Activated CD4-positive, alpha-beta T cell treated with anti-CD3 and anti-CD28 coated beads, Interleukin-2, amount 10 ng/mL, durations not matched to agents 24 days and 14 days (primary cell): Measurements from ENCODE around the gene STARD7. TPM values are rescaled to one million over a fixed set of nuclear protein-coding genes. Genes with fewer than 3 reads are reported as not detected.
"Not testable (repeated sequence)": the region's sequence is repeated elsewhere in the genome, so short reads cannot be mapped to it uniquely, and the experiment has no call there.

Experiments used
- DNase-seq: peaks from one replicate; pipeline ENCODE4 v3.0.0; 2022
- H3K27ac Mint-ChIP-seq: one replicate; pipeline ENCODE4 v1.8.0; 2022; ENCODE audit warnings: mild to moderate bottlenecking, mixed read lengths
- H3K27me3 Mint-ChIP-seq: one replicate; pipeline ENCODE4 v1.8.0; 2022; ENCODE audit warnings: mixed read lengths
- H3K36me3 Mint-ChIP-seq: one replicate; pipeline ENCODE4 v1.8.0; 2022; ENCODE audit warnings: low read depth, mild to moderate bottlenecking, mixed read lengths
- H3K4me1 Mint-ChIP-seq: one replicate; pipeline ENCODE4 v1.8.0; 2021; ENCODE audit warnings: mixed read lengths
- H3K4me3 Mint-ChIP-seq: one replicate; pipeline ENCODE4 v1.8.0; 2022; ENCODE audit warnings: mild to moderate bottlenecking, moderate library complexity, mixed read lengths
- H3K9me3 Mint-ChIP-seq: one replicate; pipeline ENCODE4 v1.8.0; 2021; ENCODE audit warnings: mixed read lengths
- intact Hi-C: fragments of 100-400 bp; cut with micrococcal nuclease; formaldehyde crosslinking; loops from one replicate; pipeline ENCODE4 v1.15.1; 2023
- total RNA-seq: library from RNA; stranded (reverse); gene quantifications from 2 replicates; pipeline ENCODE4 v1.2.3, GENCODE V29; 2022

Gene STARD7
- total RNA-seq, 1 donor from 2014 or later, result 212 TPM

- no peaks in the 10 kb centered on the region for H3K9me3 Mint-ChIP-seq
- peaks cover 23% of the 10 kb centered on the region for H3K4me1 Mint-ChIP-seq
- no peaks in the 10 kb centered on the region for H3K36me3 Mint-ChIP-seq
- no peak overlapping the region for H3K27ac Mint-ChIP-seq
- H3K27me3 Mint-ChIP-seq, result peaks cover 3% of the 10 kb centered on the region
- DNase-seq, result no peak
- intact Hi-C loops, result loop anchor here (10.0 kb wide), 1 partner anchor 151 kb away; no protein-coding TSS in a partner anchor
- no peak overlapping the region for H3K4me3 Mint-ChIP-seq
Measured at GRCh38 chr2:96175951-96176350, 32.7 kb downstream of the STARD7 start.

GRCh38 chr2:96174251-96175144, 34.1 kb downstream of the STARD7 start:
- no peaks in the 10 kb centered on the region for H3K9me3 Mint-ChIP-seq
- peak; percentile 95 for DNase-seq
- H3K27ac Mint-ChIP-seq, result peak overlapping the region; percentile 54
- peak overlapping the region; percentile 43 for H3K4me3 Mint-ChIP-seq
- no peaks in the 10 kb centered on the region for H3K36me3 Mint-ChIP-seq
- H3K4me1 Mint-ChIP-seq, result peaks cover 20% of the 10 kb centered on the region
- peaks cover 3% of the 10 kb centered on the region for H3K27me3 Mint-ChIP-seq
- intact Hi-C loops, result loop anchor here (1.0 to 10.0 kb wide), 4 partner anchors 17 to 182 kb away; partner anchors contain the start of genes ANKRD36C and ASTL

- Mint-ChIP-seq H3K27me3 (peaks cover 3% of the 10 kb centered on the region), H3K36me3 (peaks cover 2% of the 10 kb centered on the region), H3K9me3 (peaks cover 4% of the 10 kb centered on the region), H3K4me1 (peaks cover 35% of the 10 kb centered on the region), H3K27ac (no peak overlapping the region), H3K4me3 (no peak overlapping the region)
- DNase-seq, result no peak
- intact Hi-C loops, result loop anchor here (5.0 to 10.0 kb wide), 2 partner anchors 147 to 180 kb away; partner anchors contain the start of gene ANKRD36C
Measured at GRCh38 chr2:96171831-96172230, 36.8 kb downstream of the STARD7 start.

- H3K4me3 Mint-ChIP-seq, result no peak overlapping the region
- peaks cover 34% of the 10 kb centered on the region for H3K4me1 Mint-ChIP-seq
- no peaks in the 10 kb centered on the region for H3K27me3 Mint-ChIP-seq
- peaks cover 2% of the 10 kb centered on the region for H3K36me3 Mint-ChIP-seq
- intact Hi-C loops, result loop anchor here (5.0 to 10.0 kb wide), 2 partner anchors 146 to 178 kb away; partner anchors contain the start of gene ANKRD36C
- no peak for DNase-seq
- H3K27ac Mint-ChIP-seq, result no peak overlapping the region
- H3K9me3 Mint-ChIP-seq, result peaks cover 4% of the 10 kb centered on the region
Measured at GRCh38 chr2:96170626-96171025, 38.0 kb downstream of the STARD7 start.

- H3K27ac Mint-ChIP-seq, result no peak overlapping the region
- H3K9me3 Mint-ChIP-seq, result peaks cover 4% of the 10 kb centered on the region
- intact Hi-C loops, result loop anchor here (5.0 to 10.0 kb wide), 2 partner anchors 145 to 178 kb away; partner anchors contain the start of gene ANKRD36C
- H3K27me3 Mint-ChIP-seq, result no peaks in the 10 kb centered on the region
- no peak overlapping the region for H3K4me3 Mint-ChIP-seq
- peaks cover 2% of the 10 kb centered on the region for H3K36me3 Mint-ChIP-seq
- H3K4me1 Mint-ChIP-seq, result peaks cover 36% of the 10 kb centered on the region
- no peak for DNase-seq
Measured at GRCh38 chr2:96169868-96170507, 38.6 kb downstream of the STARD7 start.

GRCh38 chr2:96167407-96168013, 41.1 kb downstream of the STARD7 start:
- Mint-ChIP-seq H3K4me1 (peaks cover 44% of the 10 kb centered on the region), H3K27ac (peak overlapping the region; percentile 13), H3K36me3 (peaks cover 7% of the 10 kb centered on the region), H3K9me3 (peaks cover 4% of the 10 kb centered on the region), H3K4me3 (peak overlapping the region; percentile 9), H3K27me3 (no peaks in the 10 kb centered on the region)
- no peak for DNase-seq
- intact Hi-C loops, result no loop called here

- H3K4me1 Mint-ChIP-seq, result peaks cover 52% of the 10 kb centered on the region
- H3K27ac Mint-ChIP-seq, result peak overlapping the region; percentile 99
Measured at GRCh38 chr2:96164459-96165184, 44.0 kb downstream of the STARD7 start.

GRCh38 chr2:96163768-96164429, 44.7 kb downstream of the STARD7 start:
- Mint-ChIP-seq H3K27ac (peak overlapping the region; percentile 99), H3K9me3 (peaks cover 3% of the 10 kb centered on the region), H3K4me3 (peak overlapping the region; percentile 86), H3K36me3 (peaks cover 8% of the 10 kb centered on the region), H3K27me3 (no peaks in the 10 kb centered on the region), H3K4me1 (peaks cover 56% of the 10 kb centered on the region)
- intact Hi-C loops, result loop anchor here (1.0 to 5.0 kb wide), 2 partner anchors 18 to 323 kb away; no protein-coding TSS in a partner anchor
- peak; percentile 88 for DNase-seq

More at GRCh38 chr2:96164459-96165184, 44.0 kb downstream of the STARD7 start:
- Mint-ChIP-seq H3K9me3 (peaks cover 8% of the 10 kb centered on the region), H3K4me3 (peak overlapping the region; percentile 86), H3K36me3 (peaks cover 10% of the 10 kb centered on the region), H3K27me3 (no peaks in the 10 kb centered on the region)
- intact Hi-C loops, result loop anchor here (5.0 kb wide), 1 partner anchor 323 kb away; no protein-coding TSS in a partner anchor
- DNase-seq, result peak; percentile 88

GRCh38 chr2:96163415-96163767, 45.2 kb downstream of the STARD7 start:
- Mint-ChIP-seq H3K27ac (peak overlapping the region; percentile 99), H3K27me3 (no peaks in the 10 kb centered on the region), H3K9me3 (peaks cover 3% of the 10 kb centered on the region), H3K4me1 (peaks cover 57% of the 10 kb centered on the region), H3K4me3 (peak overlapping the region; percentile 86), H3K36me3 (peaks cover 8% of the 10 kb centered on the region)
- intact Hi-C loops, result loop anchor here (1.0 to 5.0 kb wide), 2 partner anchors 17 to 324 kb away; no protein-coding TSS in a partner anchor
- no peak for DNase-seq

GRCh38 chr2:96161898-96162297, 46.7 kb downstream of the STARD7 start:
- H3K4me3 Mint-ChIP-seq, result peak overlapping the region; percentile 51
- H3K4me1 Mint-ChIP-seq, result peaks cover 62% of the 10 kb centered on the region
- DNase-seq, result no peak
- H3K36me3 Mint-ChIP-seq, result peaks cover 8% of the 10 kb centered on the region
- H3K9me3 Mint-ChIP-seq, result peaks cover 3% of the 10 kb centered on the region
- intact Hi-C loops, result loop anchor here (5.0 kb wide), 1 partner anchor 325 kb away; no protein-coding TSS in a partner anchor
- H3K27ac Mint-ChIP-seq, result peak overlapping the region; percentile 99
- H3K27me3 Mint-ChIP-seq, result no peaks in the 10 kb centered on the region

GRCh38 chr2:96160366-96160765, 48.3 kb downstream of the STARD7 start:
- intact Hi-C loops, result loop anchor here (5.0 kb wide), 1 partner anchor 327 kb away; no protein-coding TSS in a partner anchor

GRCh38 chr2:96159084-96159830, 49.4 kb downstream of the STARD7 start:
- Mint-ChIP-seq H3K9me3 (peaks cover 3% of the 10 kb centered on the region), H3K4me3 (peak overlapping the region; percentile 70), H3K36me3 (peaks cover 6% of the 10 kb centered on the region), H3K4me1 (peaks cover 66% of the 10 kb centered on the region), H3K27me3 (no peaks in the 10 kb centered on the region), H3K27ac (peak overlapping the region; percentile 92)
- intact Hi-C loops, result no loop called here
- DNase-seq, result peak; percentile 78

More at GRCh38 chr2:96160366-96160765, 48.3 kb downstream of the STARD7 start:
- not testable (repeated sequence) for DNase-seq, H3K9me3 Mint-ChIP-seq, H3K27me3 Mint-ChIP-seq, H3K4me3 Mint-ChIP-seq, H3K36me3 Mint-ChIP-seq
- Mint-ChIP-seq H3K27ac (peak overlapping the region; percentile 54), H3K4me1 (peaks cover 73% of the 10 kb centered on the region)
